Activated T-cell treated with anti-CD3 and anti-CD28 coated beads for 48 hours (primary cell): ENCODE results near the gene DXO.
"Not testable (repeated sequence)": the region's sequence is repeated elsewhere in the genome, so short reads cannot be mapped to it uniquely, and the experiment has no call there.

Source experiments
- DNase-seq: peaks from one replicate; pipeline ENCODE4 v3.0.0-alpha.2; 2020; ENCODE audit warnings: low read depth

The DXO gene

GRCh38 chr6:31958741-31959739 is 12.9 kb downstream of the DXO start, which contains the start of the genes NELFE and SKIC2:
Gene NELFE, minus strand, starts transcription at chr6:31958971. Its CDS starts 525 bp downstream, at chr6:31958446.
Gene SKIC2, plus strand, starts transcription at chr6:31959175. Its CDS starts 18 bp downstream, at chr6:31959193.
- DNase-seq = peak; percentile 99

GRCh38 chr6:31958412-31958740 is 13.6 kb downstream of the DXO start:
- DNase-seq = no peak

- DNase-seq = no peak
Measured at GRCh38 chr6:31956796-31957195, 15.1 kb downstream of the DXO start.

- no peak for DNase-seq
Measured at GRCh38 chr6:31954511-31954910, 17.4 kb downstream of the DXO start.

GRCh38 chr6:31952890-31953289 is 19.0 kb downstream of the DXO start:
- no peak for DNase-seq

DNA sequence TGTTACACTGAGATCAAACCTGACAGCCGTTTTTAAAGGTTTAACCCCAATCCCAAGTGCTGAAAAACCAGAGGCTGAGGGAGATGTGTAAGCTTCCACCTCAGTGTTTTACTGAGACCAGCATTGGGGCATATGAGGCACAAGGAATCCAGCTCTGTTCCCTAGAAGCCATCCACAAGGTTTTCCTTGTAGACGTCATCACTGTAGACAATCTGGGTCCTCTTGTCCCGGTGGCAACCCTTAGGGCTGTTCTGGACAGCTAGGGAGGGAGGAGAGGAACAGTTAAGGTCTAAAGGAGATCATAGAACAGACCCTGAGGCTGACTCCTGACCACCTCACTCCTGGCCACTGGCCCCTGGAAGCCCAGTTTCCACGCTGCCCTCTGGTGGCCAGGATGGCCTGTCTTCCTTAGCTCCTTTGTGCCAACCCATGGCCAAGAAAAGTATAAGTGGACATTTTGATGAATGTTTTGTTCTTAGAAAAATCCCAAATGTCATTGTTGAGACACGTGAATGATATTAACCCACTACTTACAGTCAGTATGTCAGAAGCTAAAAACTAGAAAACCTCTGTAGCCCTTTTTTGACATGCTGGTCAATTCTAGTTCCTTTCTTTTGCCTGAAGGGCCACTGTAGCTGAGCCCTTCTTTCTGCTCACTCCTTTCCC is 19.7 kb downstream of the DXO start:
- peak; percentile 31 for DNase-seq

- no peak for DNase-seq
Measured at GRCh38 chr6:31949926-31950548, 21.9 kb downstream of the DXO start.

DNA sequence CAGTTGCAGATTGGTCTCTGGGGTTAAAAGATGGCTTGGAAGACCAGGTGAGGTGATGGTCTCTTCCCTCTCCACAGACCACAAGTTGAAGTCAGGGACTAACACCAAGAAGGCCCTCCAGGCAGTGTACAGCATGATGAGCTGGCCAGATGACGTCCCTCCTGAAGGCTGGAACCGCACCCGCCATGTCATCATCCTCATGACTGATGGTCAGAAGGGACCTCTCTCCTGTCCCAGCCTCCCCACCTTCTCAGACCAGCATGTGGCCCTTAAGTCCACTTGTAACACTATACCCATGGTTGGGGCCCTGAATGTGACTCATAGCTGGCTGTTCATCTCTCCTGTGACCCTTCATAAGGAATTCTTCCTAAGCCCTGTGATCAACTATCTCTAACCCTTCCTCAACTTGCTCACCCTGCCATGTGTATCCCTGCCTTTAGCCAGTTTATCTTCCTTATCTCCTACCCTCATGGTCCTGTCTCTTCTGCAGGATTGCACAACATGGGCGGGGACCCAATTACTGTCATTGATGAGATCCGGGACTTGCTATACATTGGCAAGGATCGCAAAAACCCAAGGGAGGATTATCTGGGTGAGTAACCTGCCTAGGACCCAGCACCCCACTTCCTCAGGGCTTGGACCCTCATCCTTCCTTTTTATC is 23.1 kb downstream of the DXO start:
- DNase-seq = no peak

GRCh38 chr6:31948306-31948705 is 23.6 kb downstream of the DXO start:
- DNase-seq = no peak

DNA sequence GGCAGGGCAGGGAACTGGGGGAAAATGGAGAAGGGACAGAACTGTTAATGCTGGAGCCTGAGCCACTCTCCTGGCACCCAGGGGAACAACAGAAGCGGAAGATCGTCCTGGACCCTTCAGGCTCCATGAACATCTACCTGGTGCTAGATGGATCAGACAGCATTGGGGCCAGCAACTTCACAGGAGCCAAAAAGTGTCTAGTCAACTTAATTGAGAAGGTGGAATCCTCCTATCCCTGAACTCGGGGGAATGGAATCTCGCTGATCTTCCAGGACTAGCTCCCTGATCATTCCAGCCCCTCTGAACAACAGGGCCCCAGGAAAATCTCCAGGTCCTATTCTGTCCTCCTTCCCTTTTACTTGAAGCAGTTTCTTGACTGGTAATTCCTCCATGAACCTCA is 24.1 kb downstream of the DXO start:
- DNase-seq = no peak

GRCh38 chr6:31947070-31947675 is 24.8 kb downstream of the DXO start:
- DNase-seq = no peak

DNA sequence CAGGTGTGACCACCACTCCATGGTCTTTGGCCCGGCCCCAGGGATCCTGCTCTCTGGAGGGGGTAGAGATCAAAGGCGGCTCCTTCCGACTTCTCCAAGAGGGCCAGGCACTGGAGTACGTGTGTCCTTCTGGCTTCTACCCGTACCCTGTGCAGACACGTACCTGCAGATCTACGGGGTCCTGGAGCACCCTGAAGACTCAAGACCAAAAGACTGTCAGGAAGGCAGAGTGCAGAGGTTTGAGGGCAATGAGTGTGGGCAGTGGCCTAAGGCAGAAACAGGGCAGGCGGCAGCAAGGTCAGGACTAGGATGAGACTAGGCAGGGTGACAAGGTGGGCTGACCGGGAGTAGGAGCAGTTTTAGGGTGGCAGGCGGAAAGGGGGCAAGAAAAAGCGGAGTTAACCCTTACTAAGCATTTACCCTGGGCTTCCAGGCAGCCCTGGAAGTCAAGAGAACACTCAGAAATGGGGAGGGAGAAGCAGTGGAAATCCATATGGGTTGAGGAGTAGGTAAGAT is 25.5 kb downstream of the DXO start:
- no peak for DNase-seq

DNA sequence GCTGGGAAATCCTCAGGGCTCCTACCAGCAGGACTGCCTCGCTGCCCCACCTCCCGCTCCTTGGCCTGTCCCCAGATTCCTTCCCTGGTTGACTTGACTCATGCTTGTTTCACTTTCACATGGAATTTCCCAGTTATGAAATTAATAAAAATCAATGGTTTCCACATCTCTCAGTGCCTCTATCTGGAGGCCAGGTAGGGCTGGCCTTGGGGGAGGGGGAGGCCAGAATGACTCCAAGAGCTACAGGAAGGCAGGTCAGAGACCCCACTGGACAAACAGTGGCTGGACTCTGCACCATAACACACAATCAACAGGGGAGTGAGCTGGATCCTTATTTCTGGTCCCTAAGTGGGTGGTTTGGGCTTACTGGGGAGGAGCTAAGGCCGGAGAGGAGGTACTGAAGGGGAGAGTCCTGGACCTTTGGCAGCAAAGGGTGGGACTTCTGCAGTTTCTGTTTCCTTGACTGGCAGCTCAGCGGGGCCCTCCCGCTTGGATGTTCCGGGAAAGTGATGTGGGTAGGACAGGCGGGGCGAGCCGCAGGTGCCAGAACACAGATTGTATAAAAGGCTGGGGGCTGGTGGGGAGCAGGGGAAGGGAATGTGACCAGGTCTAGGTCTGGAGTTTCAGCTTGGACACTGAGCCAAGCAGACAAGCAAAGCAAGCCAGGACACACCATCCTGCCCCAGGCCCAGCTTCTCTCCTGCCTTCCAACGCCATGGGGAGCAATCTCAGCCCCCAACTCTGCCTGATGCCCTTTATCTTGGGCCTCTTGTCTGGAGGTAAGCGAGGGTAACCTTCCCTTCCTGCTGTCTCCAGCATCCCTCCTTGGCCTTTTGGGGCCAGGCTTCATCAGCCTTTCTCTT is 26.2 kb downstream of the DXO start, which contains the start of gene CFB:
Gene CFB (plus strand): TSS at position 589 of the 863 bp plus-strand sequence. CDS start 127 bp downstream, at position 716.
- no peak for DNase-seq

DNA sequence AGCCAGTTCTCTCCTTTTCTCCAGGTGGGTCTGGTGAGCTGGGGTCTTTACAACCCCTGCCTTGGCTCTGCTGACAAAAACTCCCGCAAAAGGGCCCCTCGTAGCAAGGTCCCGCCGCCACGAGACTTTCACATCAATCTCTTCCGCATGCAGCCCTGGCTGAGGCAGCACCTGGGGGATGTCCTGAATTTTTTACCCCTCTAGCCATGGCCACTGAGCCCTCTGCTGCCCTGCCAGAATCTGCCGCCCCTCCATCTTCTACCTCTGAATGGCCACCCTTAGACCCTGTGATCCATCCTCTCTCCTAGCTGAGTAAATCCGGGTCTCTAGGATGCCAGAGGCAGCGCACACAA is 26.8 kb downstream of the DXO start:
- no peak for DNase-seq

DNA sequence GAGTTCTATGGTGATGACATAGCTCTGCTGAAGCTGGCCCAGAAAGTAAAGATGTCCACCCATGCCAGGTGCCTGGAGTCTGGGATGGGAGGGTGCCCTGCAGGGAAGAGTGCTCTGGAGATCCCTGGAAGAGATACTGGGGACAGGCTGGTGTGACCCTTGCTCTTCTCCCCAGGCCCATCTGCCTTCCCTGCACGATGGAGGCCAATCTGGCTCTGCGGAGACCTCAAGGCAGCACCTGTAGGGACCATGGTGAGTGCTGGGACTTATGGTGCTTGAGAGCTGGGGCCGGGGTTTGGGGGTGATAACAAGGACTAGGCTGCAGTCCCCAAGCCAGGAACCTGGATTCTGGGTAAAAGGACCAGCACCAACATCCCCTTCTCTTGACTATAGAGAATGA is 28.2 kb downstream of the DXO start:
- no peak for DNase-seq

DNA sequence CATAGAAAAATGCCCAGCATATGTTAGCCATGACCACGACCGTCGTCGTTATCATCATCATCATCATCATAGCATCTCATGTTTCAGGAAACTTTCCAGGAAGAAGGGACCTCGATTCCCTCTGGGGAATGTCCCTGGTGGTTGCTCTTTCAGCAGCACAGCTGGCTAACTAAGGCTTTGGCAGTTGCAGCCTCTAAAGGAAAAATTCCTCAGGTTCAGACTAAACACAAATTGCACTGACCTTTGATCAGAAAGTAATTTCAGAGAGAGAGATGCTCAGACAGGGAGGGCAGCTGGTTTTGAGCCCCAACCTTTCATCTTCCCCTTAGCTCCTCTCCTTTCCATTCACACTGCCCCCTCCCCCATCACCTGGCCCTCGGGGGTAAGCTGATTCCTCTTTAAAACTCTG is 31.7 kb downstream of the DXO start:
- DNase-seq = no peak

- no peak for DNase-seq
Measured at GRCh38 chr6:31935823-31936222, 36.1 kb downstream of the DXO start.

- no peak for DNase-seq
Measured at GRCh38 chr6:31935021-31935420, 36.9 kb downstream of the DXO start.

DNA sequence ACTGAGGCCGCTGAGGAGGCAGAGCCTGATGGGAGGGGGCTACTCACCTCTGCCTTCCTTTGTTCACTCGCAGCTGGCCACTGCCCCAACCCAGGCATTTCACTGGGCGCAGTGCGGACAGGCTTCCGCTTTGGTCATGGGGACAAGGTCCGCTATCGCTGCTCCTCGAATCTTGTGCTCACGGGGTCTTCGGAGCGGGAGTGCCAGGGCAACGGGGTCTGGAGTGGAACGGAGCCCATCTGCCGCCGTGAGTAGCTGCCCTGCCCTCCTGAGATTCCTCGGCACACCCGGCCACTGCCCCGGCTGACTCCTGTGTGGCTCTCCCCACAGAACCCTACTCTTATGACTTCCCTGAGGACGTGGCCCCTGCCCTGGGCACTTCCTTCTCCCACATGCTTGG is 38.4 kb downstream of the DXO start:
- DNase-seq = no peak

DNA sequence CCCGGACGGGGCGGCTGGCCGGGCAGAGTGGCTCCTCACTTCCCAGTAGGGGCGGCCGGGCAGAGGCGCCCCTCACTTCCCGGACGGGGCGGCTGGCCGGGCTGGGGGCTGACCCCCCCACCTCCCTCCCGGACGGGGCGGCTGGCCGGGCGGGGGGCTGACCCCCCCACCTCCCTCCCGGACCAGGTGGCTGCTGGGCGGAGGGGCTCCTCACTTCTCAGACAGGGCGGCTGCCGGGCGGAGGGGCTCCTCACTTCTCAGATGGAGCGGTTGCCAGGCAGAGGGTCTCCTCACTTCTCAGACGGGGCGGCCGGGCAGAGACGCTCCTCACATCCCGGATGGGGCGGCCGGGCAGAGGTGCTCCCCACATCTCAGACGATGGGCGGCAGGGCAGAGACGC is 39.8 kb downstream of the DXO start:
- DNase-seq = not testable (repeated sequence)

DNA sequence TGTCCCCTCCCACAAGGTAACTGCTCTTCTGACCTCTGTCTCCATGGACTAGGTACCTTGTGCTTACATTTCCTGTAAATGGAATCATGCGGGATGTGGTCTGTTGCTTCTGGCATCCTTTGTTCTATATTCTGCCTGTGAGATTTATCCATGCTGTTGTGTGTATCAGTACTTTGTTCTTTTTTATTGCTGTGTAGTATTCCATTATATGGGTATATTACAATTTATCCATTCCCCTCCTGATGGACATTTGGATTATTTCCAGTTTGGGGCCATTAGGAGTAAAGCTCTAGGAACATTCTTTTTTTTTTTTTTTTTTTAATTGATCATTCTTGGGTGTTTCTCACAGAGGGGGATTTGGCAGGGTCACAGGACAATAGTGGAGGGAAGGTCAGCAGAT is 41.0 kb downstream of the DXO start:
- no peak for DNase-seq
